Calu3 (cell line): Measurements from ENCODE around the gene EFCAB8. TPM values are rescaled to one million over a fixed set of nuclear protein-coding genes. Genes with fewer than 3 reads are reported as not detected.

Experiments
- BruUV-seq: library from RNA; stranded (reverse); fragments of 400-500 nt; replicated peaks from 2 replicates; lab custom pipeline; 2021; lab: Mats Ljungman, UMichigan
- CTCF ChIA-PET: fragments of 300-600 bp; sonication (Branson Sonifier 250); formaldehyde crosslinking; loops from one replicate; lab custom pipeline; 2022; ENCODE audit warnings: antibody characterized with exemption; lab: Charles Lee
- DNase-seq: peaks from one replicate; pipeline ENCODE4 v3.0.0; 2022
- H3K27ac Mint-ChIP-seq: one replicate; pipeline ENCODE4 v1.8.0; 2022; ENCODE audit warnings: mixed read lengths; ENCODE audit not compliant: unreplicated experiment
- H3K27me3 Mint-ChIP-seq: one replicate; pipeline ENCODE4 v1.8.0; 2022; ENCODE audit warnings: mixed read lengths; ENCODE audit not compliant: unreplicated experiment
- H3K36me3 Mint-ChIP-seq: one replicate; pipeline ENCODE4 v1.8.0; 2022; ENCODE audit warnings: mild to moderate bottlenecking, moderate library complexity, mixed read lengths; ENCODE audit not compliant: insufficient read depth, unreplicated experiment
- H3K4me1 Mint-ChIP-seq: one replicate; pipeline ENCODE4 v1.8.0; 2022; ENCODE audit warnings: mild to moderate bottlenecking, low read depth, mixed read lengths; ENCODE audit not compliant: unreplicated experiment
- H3K4me3 Mint-ChIP-seq: one replicate; pipeline ENCODE4 v1.8.0; 2022; ENCODE audit warnings: mild to moderate bottlenecking, low read depth, moderate library complexity, mixed read lengths; ENCODE audit not compliant: unreplicated experiment
- H3K9me3 Mint-ChIP-seq: one replicate; pipeline ENCODE4 v1.8.0; 2022; ENCODE audit warnings: low read depth, mixed read lengths; ENCODE audit not compliant: unreplicated experiment
- CTCF ChIP-seq: fragments of 200-600 bp; IDR thresholded peaks from one replicate; pipeline ENCODE4 v1.8.0; 2022; ENCODE audit warnings: antibody characterized with exemption; ENCODE audit not compliant: unreplicated experiment
- intact Hi-C: fragments of 100-400 bp; cut with micrococcal nuclease; formaldehyde crosslinking; loops from one replicate; pipeline ENCODE4 v1.10.0; 2022; ENCODE audit not compliant: unreplicated experiment
- total RNA-seq: library from RNA; stranded (reverse); gene quantifications from 2 replicates; pipeline ENCODE4 v1.2.3, GENCODE V29; 2022

Gene EFCAB8
- total RNA-seq, 1 experiment from 2014 or later, result 1.1 TPM

DNA sequence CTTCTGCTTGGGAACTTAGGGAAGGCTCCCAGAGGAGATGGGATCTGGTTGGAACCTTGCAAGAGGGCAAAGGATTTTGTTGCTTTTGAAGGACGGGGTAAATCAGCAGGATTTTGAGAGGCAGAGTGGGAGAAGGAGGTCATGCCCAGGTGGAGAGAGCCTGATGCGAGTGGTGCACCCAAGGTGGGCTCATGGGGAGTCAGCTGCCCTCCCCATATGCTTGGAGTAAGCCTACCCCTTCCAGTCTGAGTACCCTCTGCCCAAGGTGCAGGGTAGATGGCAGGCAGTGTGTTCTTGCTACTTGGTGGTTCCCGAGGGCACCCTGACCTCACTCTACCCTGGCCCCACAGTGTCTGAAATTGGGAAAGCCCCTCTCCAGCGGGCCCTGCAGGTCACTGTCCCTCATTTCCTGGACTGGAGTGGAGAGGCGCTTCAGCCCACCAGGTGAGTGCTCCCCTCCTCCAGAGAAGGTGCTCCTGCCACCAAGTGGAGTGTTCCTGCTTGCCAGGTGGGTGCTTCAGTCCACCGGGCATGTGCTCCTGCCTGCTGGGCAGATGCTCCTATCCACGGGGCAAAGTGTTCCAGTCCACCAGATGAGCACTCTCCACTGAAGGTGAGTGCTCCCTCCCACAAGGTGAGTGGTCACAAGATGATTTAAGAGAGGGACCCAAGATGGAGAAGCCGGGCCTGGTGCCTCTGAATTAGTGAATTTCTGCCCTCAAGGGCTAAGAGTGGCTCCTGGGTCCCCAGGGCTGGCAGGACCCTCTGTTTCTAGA lies 152.1 kb downstream of the EFCAB8 start:
- Mint-ChIP-seq H3K9me3 (no peaks in the 10 kb centered on the region), H3K4me1 (no peaks in the 10 kb centered on the region), H3K4me3 (no peak overlapping the region), H3K36me3 (no peaks in the 10 kb centered on the region), H3K27ac (no peak overlapping the region), H3K27me3 (peaks cover 95% of the 10 kb centered on the region)
- CTCF ChIA-PET, result interaction anchor here (0.6 kb wide), 1 partner anchor 383 kb away, joined by 3 read pairs; no protein-coding TSS in a partner anchor
- no peak for TF ChIP-seq CTCF
- DNase-seq, result no peak
- BruUV-seq, result no TSS peak
- intact Hi-C loops, result no loop called here

Other genes with a start within 250 kb of the EFCAB8 start
- gene C20orf203, start 185.0 kb upstream of the EFCAB8 start, total RNA-seq, result not detected in 2 replicates
- 51.0 and 56.0 TPM in 2 replicates for gene COMMD7, start 115.5 kb upstream of the EFCAB8 start, total RNA-seq
- gene DNMT3B, start 96.5 kb upstream of the EFCAB8 start, total RNA-seq, result 8.4 and 10.8 TPM in 2 replicates
- gene MAPRE1, start 39.0 kb upstream of the EFCAB8 start, total RNA-seq, result 205 and 211 TPM in 2 replicates
- not detected in 2 replicates for gene SUN5, start 145.5 kb downstream of the EFCAB8 start, total RNA-seq
- gene BPIFB2, start 148.8 kb downstream of the EFCAB8 start, total RNA-seq, result not detected in 2 replicates
- not detected in 2 replicates for gene BPIFB6, start 172.7 kb downstream of the EFCAB8 start, total RNA-seq
- gene BPIFB3, start 195.0 kb downstream of the EFCAB8 start, total RNA-seq, result not detected in 2 replicates
- not detected in 2 replicates for gene BPIFB4, start 220.7 kb downstream of the EFCAB8 start, total RNA-seq